T-cell (primary cell): ENCODE results near the gene PNMA3. TPM values are rescaled to one million over a fixed set of nuclear protein-coding genes. Genes with fewer than 3 reads are reported as not detected.

Experiments
- ATAC-seq, 4 experiments: fragments of 200-7000 bp in 3 of 4; fragments of 150-1000 bp in 1 of 4; cut with Tn5 transposase; replicated peaks in 1 of 4; 1 replicate in 3 of 4; 2 replicates in 1 of 4; pipeline ENCODE4 v1.10.0; 2021; ENCODE audit warnings: moderate library complexity in 3 of 4, mild to moderate bottlenecking in 2 of 4, moderate number of reproducible peaks in 1 of 4
- CTCF ChIA-PET, 2 donors: fragments of 300-600 bp; sonication (Branson Sonifier 250); formaldehyde crosslinking; loops; one replicate each; lab custom pipeline; 2022; ENCODE audit warnings: antibody characterized with exemption in 2 of 2; lab: Charles Lee
- POLR2A ChIA-PET, 2 donors: fragments of 300-600 bp; sonication (Branson Sonifier 250); formaldehyde crosslinking; loops; one replicate each; lab custom pipeline; 2022; ENCODE audit warnings: antibody characterized with exemption in 2 of 2; lab: Charles Lee
- DNase-seq, 35 experiments: peaks; one replicate each; pipeline versions ENCODE4 v3.0.0 to v3.0.0-alpha.2; 2013 to 2023
- H3K27ac ChIP-seq: one replicate; pipeline ENCODE4 v1.5.1; 2013; ENCODE audit warnings: low read length
- H3K27me3 ChIP-seq, 2 experiments: replicated peaks in 1 of 2; 1 replicate in 1 of 2; 2 replicates in 1 of 2; pipeline versions ENCODE4 v1.6.1 to v1.7.0; 2013; ENCODE audit warnings: low read length in 1 of 2, mixed read lengths in 1 of 2; ENCODE audit not compliant: control insufficient read depth in 2 of 2, insufficient read depth in 2 of 2; ENCODE audit errors: extremely low read depth in 1 of 2
- H3K36me3 ChIP-seq, 2 donors: 1 replicate in 1 of 2; 2 replicates in 1 of 2; pipeline versions ENCODE4 v1.6.1 to v1.7.0; 2013; ENCODE audit warnings: low read length in 1 of 2; ENCODE audit not compliant: control insufficient read depth in 2 of 2, insufficient read depth in 1 of 2; ENCODE audit errors: extremely low read depth in 1 of 2
- H3K4me1 ChIP-seq, 2 experiments: 1 replicate in 1 of 2; 2 replicates in 1 of 2; pipeline versions ENCODE4 v1.6.1 to v1.7.0; 2013; ENCODE audit warnings: low read length in 2 of 2, mixed read lengths in 1 of 2; ENCODE audit not compliant: insufficient read depth in 2 of 2, control insufficient read depth in 1 of 2; ENCODE audit errors: extremely low read depth in 1 of 2
- H3K4me3 ChIP-seq, 2 donors: 1 replicate in 1 of 2; 2 replicates in 1 of 2; pipeline versions ENCODE4 v1.5.1 to v1.7.0; 2013; ENCODE audit warnings: mild to moderate bottlenecking in 2 of 2, low read length in 1 of 2, moderate library complexity in 1 of 2; ENCODE audit not compliant: control insufficient read depth in 1 of 2; ENCODE audit errors: extremely low read depth in 1 of 2
- H3K9me3 ChIP-seq: 2 replicates; pipeline ENCODE4 v1.7.0; 2013
- H3K27ac Mint-ChIP-seq, 2 donors: one replicate each; pipeline ENCODE4 v1.8.0; 2020 to 2021; ENCODE audit warnings: mild to moderate bottlenecking in 2 of 2, mixed read lengths in 2 of 2
- H3K27me3 Mint-ChIP-seq, 2 donors: one replicate each; pipeline ENCODE4 v1.8.0; 2021 to 2022; ENCODE audit warnings: mixed read lengths in 2 of 2
- H3K36me3 Mint-ChIP-seq: one replicate; pipeline ENCODE4 v1.8.0; 2021; ENCODE audit warnings: mixed read lengths
- H3K4me1 Mint-ChIP-seq, 3 donors: one replicate each; pipeline ENCODE4 v1.8.0; 2020 to 2022; ENCODE audit warnings: mixed read lengths in 3 of 3, mild to moderate bottlenecking in 1 of 3
- H3K4me3 Mint-ChIP-seq, 3 donors: one replicate each; pipeline ENCODE4 v1.8.0; 2020 to 2022; ENCODE audit warnings: mild to moderate bottlenecking in 3 of 3, mixed read lengths in 3 of 3, moderate library complexity in 3 of 3
- H3K9me3 Mint-ChIP-seq, 3 donors: one replicate each; pipeline ENCODE4 v1.8.0; 2020 to 2022; ENCODE audit warnings: mixed read lengths in 3 of 3
- WGBS: methylation state at CpG from one replicate; pipeline ENCODE4 v1.1.5; 2013; ENCODE audit warnings: missing lambda C conversion rate; ENCODE audit not compliant: insufficient coverage; 5-methylcytosine and 5-hydroxymethylcytosine counted together
- total RNA-seq, 35 experiments: library from RNA in 6 of 35; stranded (reverse) in 6 of 35; fragments of 120-200 nt in 1 of 35; gene quantifications; one replicate each; pipeline versions ENCODE4 v1.2.1 to v1.2.4 and lab custom pipeline; 2013 to 2026

Gene PNMA3
- total RNA-seq, 5 donors from 2014 or later (not counting 1 experiment from before 2014, with no cell fraction given) = 4.6 to 15.2 (median 9.9) TPM

DNA sequence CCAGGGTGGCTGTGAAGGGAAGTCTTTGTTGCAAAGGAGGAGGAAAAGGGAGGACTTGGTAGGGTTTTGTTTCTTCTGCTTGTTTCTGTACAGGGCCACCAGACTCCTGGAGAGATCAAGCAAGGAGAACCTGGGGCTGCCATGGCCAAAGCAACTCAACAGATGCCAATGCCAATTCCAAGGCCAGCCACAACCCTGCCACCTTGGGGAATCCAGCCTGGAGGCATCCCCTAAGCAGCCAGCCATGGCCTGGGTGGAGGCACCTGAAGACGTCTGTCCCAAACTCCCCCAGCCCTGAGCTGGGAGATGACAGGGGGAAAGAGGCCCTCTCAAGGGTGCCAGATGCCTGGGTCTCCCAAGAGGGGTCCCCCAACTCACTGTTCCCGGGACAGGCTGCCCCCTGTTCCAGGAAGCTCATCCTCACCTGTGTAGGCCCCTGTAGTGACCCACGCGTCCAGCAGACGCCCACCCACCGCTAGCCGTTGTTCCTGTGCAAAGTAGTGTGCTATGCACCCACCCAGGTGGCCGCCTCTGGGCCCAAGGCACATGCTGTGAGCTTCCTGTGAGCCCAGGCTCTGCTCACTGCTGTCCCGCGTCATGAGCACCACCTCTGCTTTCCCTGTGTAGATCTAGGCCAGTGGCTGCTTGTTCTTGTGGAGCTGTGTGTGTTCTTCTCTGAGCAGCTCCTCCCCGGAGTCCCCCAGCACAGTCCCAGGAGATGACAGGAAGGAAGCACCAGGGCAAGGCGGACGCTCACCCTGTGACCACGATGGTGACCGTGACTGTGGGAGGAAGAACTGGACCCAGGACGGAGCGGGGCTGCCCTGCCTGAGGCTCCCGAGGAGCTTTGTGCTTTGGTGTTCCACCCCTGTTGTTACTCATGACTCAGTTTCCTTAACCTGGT lies 3.2 kb downstream of the PNMA3 start:
- 76% methylated on average over 14 of the region's 18 CpGs for WGBS
- H3K36me3 Mint-ChIP-seq = peaks cover 3% of the 10 kb centered on the region
- Histone ChIP-seq H3K4me1 (no peaks in the 10 kb centered on the region), H3K27ac (no peak overlapping the region), H3K4me3 (no peak overlapping the region), H3K27me3 (peaks cover 0 to 12% of the 10 kb centered on the region in 2 experiments), H3K36me3 (no peaks in the 10 kb centered on the region), H3K9me3 (no peaks in the 10 kb centered on the region)
- CTCF ChIA-PET = no interaction called here
- no peak overlapping the region for H3K4me3 Mint-ChIP-seq
- H3K4me1 Mint-ChIP-seq = peaks cover 0 to 4% (median 4%) of the 10 kb centered on the region in 3 donors
- no peak overlapping the region for H3K27ac Mint-ChIP-seq
- no peaks in the 10 kb centered on the region for H3K9me3 Mint-ChIP-seq
- H3K27me3 Mint-ChIP-seq = peaks cover 0 to 7% of the 10 kb centered on the region in 2 donors
- DNase-seq = no peak
- POLR2A ChIA-PET = no interaction called here
- no peak for ATAC-seq

DNA sequence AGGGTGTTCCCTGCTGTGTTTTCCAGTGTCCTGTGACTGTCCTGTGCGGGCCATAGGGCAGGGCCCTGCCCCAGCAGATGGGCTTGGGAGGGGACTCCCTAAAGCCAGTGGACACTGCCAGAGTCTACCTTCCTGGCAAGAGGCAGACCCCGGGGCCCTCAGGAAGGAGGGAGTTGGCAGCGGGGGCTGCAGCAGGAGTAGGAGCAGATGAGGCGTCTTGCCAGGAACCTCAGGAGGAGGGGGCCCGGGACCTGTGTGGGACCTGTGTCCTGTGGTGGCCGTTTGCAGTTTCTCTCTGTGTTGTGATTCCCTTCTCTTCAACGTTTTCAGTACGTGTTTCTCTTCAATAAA lies 3.8 kb downstream of the PNMA3 start:
- Histone ChIP-seq H3K27me3 (peaks cover 0 to 12% of the 10 kb centered on the region in 2 experiments), H3K27ac (no peak overlapping the region), H3K36me3 (no peaks in the 10 kb centered on the region), H3K4me1 (no peaks in the 10 kb centered on the region), H3K9me3 (no peaks in the 10 kb centered on the region), H3K4me3 (no peak overlapping the region)
- ATAC-seq = no peak
- DNase-seq = no peak
- Mint-ChIP-seq H3K36me3 (no peaks in the 10 kb centered on the region), H3K27ac (no peak overlapping the region), H3K4me3 (no peak overlapping the region), H3K9me3 (no peaks in the 10 kb centered on the region), H3K27me3 (peaks cover 0 to 7% of the 10 kb centered on the region in 2 donors), H3K4me1 (peaks cover 0 to 4% (median 4%) of the 10 kb centered on the region in 3 donors)
- WGBS = no CpG with 5 or more reads among the region's 8 CpGs
- ChIA-PET CTCF (no interaction called here), POLR2A (no interaction called here)

DNA sequence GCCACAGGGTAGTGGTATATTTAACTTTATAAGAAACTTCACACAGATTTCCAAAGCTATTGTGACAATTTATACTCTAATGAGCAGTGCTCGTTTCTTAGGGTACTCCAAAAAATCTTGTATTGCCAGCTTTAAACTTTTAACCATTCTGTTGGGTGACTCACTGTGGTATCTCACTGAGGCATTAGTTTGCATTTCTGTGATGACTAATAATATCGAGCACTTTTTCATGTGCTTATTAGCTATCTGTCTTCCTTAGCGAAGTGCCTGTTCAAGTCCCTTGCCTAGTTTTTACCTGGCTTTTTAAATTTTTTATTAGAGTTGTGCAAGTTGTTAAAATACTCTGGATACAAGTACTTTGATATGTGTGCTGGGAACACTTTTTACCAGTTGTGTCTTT lies 5.5 kb downstream of the PNMA3 start:
- Histone ChIP-seq H3K9me3 (no peaks in the 10 kb centered on the region), H3K36me3 (no peaks in the 10 kb centered on the region), H3K4me3 (no peak overlapping the region), H3K27me3 (peaks cover 0 to 6% of the 10 kb centered on the region in 2 experiments), H3K4me1 (no peaks in the 10 kb centered on the region), H3K27ac (no peak overlapping the region)
- Mint-ChIP-seq H3K27ac (no peak overlapping the region), H3K27me3 (peaks cover 0 to 4% of the 10 kb centered on the region in 2 donors), H3K9me3 (no peaks in the 10 kb centered on the region), H3K36me3 (no peaks in the 10 kb centered on the region), H3K4me3 (no peak overlapping the region), H3K4me1 (no peaks in the 10 kb centered on the region)
- POLR2A ChIA-PET = no interaction called here
- ATAC-seq (no peak), DNase-seq (no peak)
- CTCF ChIA-PET = no interaction called here
- WGBS = 30% methylated on average over 2 of the region's 3 CpGs

DNA sequence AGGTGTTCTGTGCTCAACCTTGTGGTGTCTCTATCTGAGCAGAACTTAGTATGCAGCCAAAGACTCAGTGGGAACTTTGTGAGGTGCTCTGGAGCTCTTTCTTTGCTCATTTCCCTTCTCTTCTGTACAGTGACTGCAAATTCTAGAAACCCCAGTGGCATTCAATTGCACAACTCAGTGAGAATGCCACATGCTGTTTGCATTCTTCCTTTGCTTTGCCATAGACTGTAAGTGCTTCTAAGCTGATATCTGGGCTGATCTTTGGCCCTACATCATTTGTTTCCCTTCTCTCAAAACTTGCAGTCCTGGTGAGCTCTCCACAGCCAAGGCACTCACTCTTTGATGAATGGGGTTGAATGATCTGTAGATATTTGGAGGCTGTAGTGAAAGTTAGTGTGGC lies 7.0 kb downstream of the PNMA3 start:
- Histone ChIP-seq H3K4me1 (no peaks in the 10 kb centered on the region), H3K27ac (no peak overlapping the region), H3K27me3 (no peaks in the 10 kb centered on the region), H3K4me3 (no peak overlapping the region), H3K36me3 (no peaks in the 10 kb centered on the region), H3K9me3 (no peaks in the 10 kb centered on the region)
- DNase-seq = no peak
- POLR2A ChIA-PET = no interaction called here
- no peaks in the 10 kb centered on the region for H3K36me3 Mint-ChIP-seq
- H3K27ac Mint-ChIP-seq = no peak overlapping the region
- no peak for ATAC-seq
- no peaks in the 10 kb centered on the region for H3K9me3 Mint-ChIP-seq
- no peak overlapping the region for H3K4me3 Mint-ChIP-seq
- no peaks in the 10 kb centered on the region for H3K27me3 Mint-ChIP-seq
- H3K4me1 Mint-ChIP-seq = no peaks in the 10 kb centered on the region
- CTCF ChIA-PET = no interaction called here

DNA sequence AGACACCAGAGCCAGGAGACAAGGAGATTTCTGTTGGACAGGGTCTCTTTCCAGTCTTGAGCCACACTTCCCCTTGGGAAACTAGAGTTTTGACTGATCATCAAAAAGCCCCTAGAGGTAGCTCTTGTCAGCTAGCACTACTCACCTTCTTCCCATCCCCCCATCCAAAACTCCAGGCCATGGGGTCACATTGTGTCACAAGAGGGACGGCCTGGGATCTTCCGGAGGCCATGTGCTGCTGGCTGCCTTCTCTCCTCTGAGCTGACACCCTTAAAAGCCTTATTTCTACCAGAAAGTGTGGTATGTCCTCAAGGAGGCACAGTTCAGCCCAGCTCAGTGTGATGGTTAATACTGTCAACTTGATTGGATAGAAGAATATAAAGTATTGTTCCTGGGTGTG lies 7.8 kb downstream of the PNMA3 start:
- no peak overlapping the region for H3K27ac Mint-ChIP-seq

DNA sequence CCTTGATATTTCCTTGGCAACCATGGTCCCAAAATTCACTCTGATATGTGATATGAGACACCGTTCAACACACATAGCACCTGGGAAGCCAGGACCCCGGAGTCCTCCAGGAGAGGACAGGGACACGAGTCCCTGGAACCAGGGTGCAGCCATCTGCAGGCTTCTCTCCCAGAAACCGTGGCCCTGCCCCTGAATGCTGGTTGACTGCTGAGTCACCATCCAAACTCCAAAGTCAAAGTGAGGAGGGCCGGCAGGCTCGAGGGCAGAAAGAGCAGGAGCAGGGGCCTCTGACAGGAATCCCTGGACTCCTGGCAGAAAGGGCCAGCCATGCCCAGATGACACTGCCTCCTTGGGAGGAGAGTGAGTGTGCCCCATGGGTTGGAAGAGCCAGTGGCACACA lies 9.1 kb downstream of the PNMA3 start:
- no peak overlapping the region for H3K27ac Mint-ChIP-seq
- ChIA-PET POLR2A (no interaction called here), CTCF (no interaction called here)
- H3K36me3 Mint-ChIP-seq = no peaks in the 10 kb centered on the region
- no peak for DNase-seq
- H3K27me3 ChIP-seq = no peaks in the 10 kb centered on the region
- no peak overlapping the region for H3K4me3 ChIP-seq
- ATAC-seq = no peak
- H3K36me3 ChIP-seq = no peaks in the 10 kb centered on the region
- H3K27ac ChIP-seq = no peak overlapping the region
- WGBS = 87% methylated on average over 3 of the region's 6 CpGs
- H3K27me3 Mint-ChIP-seq = no peaks in the 10 kb centered on the region
- H3K9me3 ChIP-seq = no peaks in the 10 kb centered on the region
- no peaks in the 10 kb centered on the region for H3K9me3 Mint-ChIP-seq
- H3K4me1 Mint-ChIP-seq = no peaks in the 10 kb centered on the region
- H3K4me1 ChIP-seq = no peaks in the 10 kb centered on the region
- H3K4me3 Mint-ChIP-seq = no peak overlapping the region

More for the DNA sequence above, 7.8 kb downstream of the PNMA3 start:
- no peaks in the 10 kb centered on the region for H3K9me3 Mint-ChIP-seq
- no peaks in the 10 kb centered on the region for H3K27me3 Mint-ChIP-seq
- ATAC-seq = no peak
- no CpG with 5 or more reads among the region's 2 CpGs for WGBS
- DNase-seq = no peak
- no peak overlapping the region for H3K4me3 Mint-ChIP-seq
- ChIA-PET CTCF (no interaction called here), POLR2A (interaction anchor here in 1 of 2 donors (0.5 kb wide), 1 partner anchor 108 kb away, joined by 3 read pairs; no protein-coding TSS in a partner anchor)
- H3K9me3 ChIP-seq = no peaks in the 10 kb centered on the region
- no peaks in the 10 kb centered on the region for H3K36me3 Mint-ChIP-seq
- no peaks in the 10 kb centered on the region for H3K27me3 ChIP-seq
- H3K4me3 ChIP-seq = no peak overlapping the region
- no peak overlapping the region for H3K27ac ChIP-seq
- no peaks in the 10 kb centered on the region for H3K4me1 Mint-ChIP-seq
- no peaks in the 10 kb centered on the region for H3K4me1 ChIP-seq
- no peaks in the 10 kb centered on the region for H3K36me3 ChIP-seq
